ENCODE results near the gene DKKL1. TPM values are rescaled to one million over a fixed set of nuclear protein-coding genes. Genes with fewer than 3 reads are reported as not detected.

The DKKL1 gene
- total RNA-seq, 1 experiment from 2014 or later: 0.21 TPM

DNA sequence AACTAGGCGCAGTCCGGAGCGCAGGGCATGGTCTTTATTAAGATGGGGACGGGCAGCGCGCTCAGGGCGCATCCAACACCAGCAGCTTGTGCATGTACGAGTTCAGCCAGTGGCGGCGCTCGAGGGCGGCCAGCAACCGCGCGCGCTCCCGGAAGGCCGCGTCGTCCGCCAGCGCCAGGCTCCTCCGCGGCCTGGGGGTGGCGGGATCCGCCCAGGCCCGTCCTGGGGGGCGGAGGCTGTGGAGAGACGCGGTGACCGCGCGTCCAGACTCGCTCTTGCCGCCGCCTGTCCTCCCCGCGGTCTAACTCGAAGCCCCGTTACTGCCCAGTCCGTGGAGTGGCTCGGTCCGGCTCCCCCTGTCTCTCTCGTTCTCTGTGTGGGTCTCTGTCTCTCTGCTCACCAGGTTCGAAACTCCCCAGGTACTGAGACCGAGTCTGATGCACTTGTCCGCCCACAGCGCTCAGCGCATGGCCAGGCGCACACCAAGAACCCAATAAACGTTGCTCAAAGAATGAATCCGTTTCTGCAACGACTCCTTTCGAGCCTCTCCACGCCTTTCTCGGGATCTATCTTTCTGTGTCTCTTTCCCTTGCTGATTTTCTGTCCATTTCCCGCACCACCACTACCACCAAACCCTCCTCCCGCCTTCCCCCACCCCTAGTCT lies 58.9 kb downstream of the DKKL1 start:
- DNase-seq (ENCODE audit: low spot score): no peak

DNA sequence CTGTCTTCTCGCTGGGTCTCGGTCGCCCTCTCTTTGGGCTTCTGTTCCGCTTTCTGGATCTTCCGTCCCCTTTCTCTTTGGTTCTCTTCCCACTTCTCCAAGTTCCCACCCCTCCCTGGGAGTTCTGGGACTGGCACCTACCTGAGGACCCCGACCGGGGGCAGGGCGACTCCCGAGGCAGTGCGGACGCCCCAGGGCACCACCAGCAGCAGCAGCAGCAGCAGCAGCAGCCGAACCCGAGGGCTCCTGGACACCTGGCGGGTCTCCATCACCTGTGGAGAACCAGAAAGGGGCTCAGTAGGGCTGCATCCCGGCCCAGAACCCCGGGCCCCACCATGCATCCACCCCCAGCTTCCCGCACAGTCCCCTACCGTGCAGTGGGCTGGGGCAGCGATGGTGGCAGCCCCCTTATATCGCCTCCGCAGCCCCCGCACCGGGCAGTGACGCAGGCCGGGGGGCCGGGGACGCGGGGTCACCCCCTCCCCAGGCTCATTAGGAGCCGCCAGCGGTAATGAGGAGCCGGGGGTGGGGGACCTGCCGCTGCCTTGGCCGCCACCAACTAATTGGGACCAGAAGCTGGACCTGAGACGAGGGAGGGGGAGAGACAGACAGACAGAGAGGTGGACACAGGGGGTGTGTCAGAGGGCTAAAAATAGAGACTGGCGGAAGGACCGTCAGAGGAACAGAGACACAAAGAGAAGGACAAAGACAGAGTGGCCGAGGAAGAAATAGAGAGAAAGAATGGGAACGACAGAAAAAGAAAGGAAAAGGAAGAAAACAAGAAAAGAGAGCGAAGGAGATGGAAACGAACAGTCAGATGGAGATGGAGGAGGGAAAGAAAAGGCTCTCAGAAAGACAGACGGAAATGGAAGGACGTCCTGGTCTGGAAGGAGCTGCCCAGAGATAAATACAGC lies 59.7 kb downstream of the DKKL1 start, which contains the start of gene PTH2:
TSS of gene PTH2 (minus strand) at position 371 of the 914 bp plus-strand sequence. CDS start at position 269, 102 bp downstream.
- no peak for DNase-seq (ENCODE audit: low spot score)

DNA sequence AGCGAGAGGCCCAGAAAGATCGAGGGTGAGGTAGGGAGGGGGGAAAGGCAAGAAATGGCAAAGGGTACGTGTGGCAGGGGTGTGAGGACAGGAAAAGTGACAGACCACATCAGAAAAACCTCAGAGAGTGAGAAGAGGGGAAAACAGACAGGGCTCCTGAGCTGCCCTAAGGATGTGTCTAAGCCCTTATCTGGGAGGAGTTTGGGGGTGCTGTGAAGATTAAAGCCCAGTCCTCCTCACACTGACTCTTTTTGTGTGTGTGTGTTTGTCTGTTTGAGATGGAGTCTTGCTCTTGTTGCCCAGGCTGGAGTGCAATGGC lies 60.3 kb downstream of the DKKL1 start:
- DNase-seq (ENCODE audit: low spot score): no peak

Other genes with a start within 250 kb of the DKKL1 start
- gene LIN7B, start 249.5 kb upstream of the DKKL1 start, total RNA-seq (2014; rRNA removed; shearing (Covaris generic)): 0.16 and 8.5 TPM in 2 replicates
- not detected in 2 replicates for gene C19orf73, start 244.7 kb upstream of the DKKL1 start, total RNA-seq (2014; rRNA removed; shearing (Covaris generic))
- 3.4 and 4.7 TPM in 2 replicates for gene PPFIA3, start 244.3 kb upstream of the DKKL1 start, total RNA-seq (2014; rRNA removed; shearing (Covaris generic))
- gene HRC, start 208.5 kb upstream of the DKKL1 start, total RNA-seq (2014; rRNA removed; shearing (Covaris generic)): 0.07 TPM in 1 of 2 replicates, not detected in the other
- gene TRPM4, start 206.1 kb upstream of the DKKL1 start, total RNA-seq (2014; rRNA removed; shearing (Covaris generic)): 3.6 and 7.6 TPM in 2 replicates
- not detected in 2 replicates for gene SLC6A16, start 38.7 kb upstream of the DKKL1 start, total RNA-seq (2014; rRNA removed; shearing (Covaris generic))
- not detected in 2 replicates for gene CD37, start 28.5 kb upstream of the DKKL1 start, total RNA-seq (2014; rRNA removed; shearing (Covaris generic))
- 30.3 and 37.1 TPM in 2 replicates for gene TEAD2, start 1.5 kb upstream of the DKKL1 start, total RNA-seq (2014; rRNA removed; shearing (Covaris generic))
- not detected in 2 replicates for gene KASH5, start 24.4 kb downstream of the DKKL1 start, total RNA-seq (2014; rRNA removed; shearing (Covaris generic))
- not detected in 2 replicates for gene PTH2, start 59.6 kb downstream of the DKKL1 start, total RNA-seq (2014; rRNA removed; shearing (Covaris generic))
- gene GFY, start 61.5 kb downstream of the DKKL1 start, total RNA-seq (2014; rRNA removed; shearing (Covaris generic)): not detected in 2 replicates
- 0.12 TPM in 1 of 2 replicates, not detected in the other for gene SLC17A7, start 77.7 kb downstream of the DKKL1 start, total RNA-seq (2014; rRNA removed; shearing (Covaris generic))
- gene PIH1D1, start 87.9 kb downstream of the DKKL1 start, total RNA-seq (2014; rRNA removed; shearing (Covaris generic)): 103 and 119 TPM in 2 replicates
- gene ALDH16A1, start 89.3 kb downstream of the DKKL1 start, total RNA-seq (2014; rRNA removed; shearing (Covaris generic)): 41.6 and 47.0 TPM in 2 replicates
- 4.7 and 6.2 TPM in 2 replicates for gene FLT3LG, start 110.3 kb downstream of the DKKL1 start, total RNA-seq (2014; rRNA removed; shearing (Covaris generic))
- 1,452 and 1,525 TPM in 2 replicates for gene RPL13A, start 123.7 kb downstream of the DKKL1 start, total RNA-seq (2014; rRNA removed; shearing (Covaris generic))
- 2,104 and 3,140 TPM in 2 replicates for gene RPS11, start 132.6 kb downstream of the DKKL1 start, total RNA-seq (2014; rRNA removed; shearing (Covaris generic))
- gene FCGRT, start 148.8 kb downstream of the DKKL1 start, total RNA-seq (2014; rRNA removed; shearing (Covaris generic)): 0.17 and 0.77 TPM in 2 replicates
- gene RCN3, start 164.1 kb downstream of the DKKL1 start, total RNA-seq (2014; rRNA removed; shearing (Covaris generic)): 0.46 TPM in 1 of 2 replicates, not detected in the other
- gene NOSIP, start 216.7 kb downstream of the DKKL1 start, total RNA-seq (2014; rRNA removed; shearing (Covaris generic)): 131 and 142 TPM in 2 replicates
- 0.43 and 0.79 TPM in 2 replicates for gene PRRG2, start 217.4 kb downstream of the DKKL1 start, total RNA-seq (2014; rRNA removed; shearing (Covaris generic))
- gene PRR12, start 227.3 kb downstream of the DKKL1 start, total RNA-seq (2014; rRNA removed; shearing (Covaris generic)): 2.3 and 4.7 TPM in 2 replicates

Data from A172 (cell line).